Measurements from ENCODE around the gene ATP6V1C2.

Gene ATP6V1C2

GRCh38 chr2:10733566-10733925 lies 12.1 kb downstream of the ATP6V1C2 start:
- H2BK120ac ChIP-seq (ENCODE audit: insufficient read depth, low read length, poor library complexity), result no peak overlapping the region
- H3K4me1 ChIP-seq (ENCODE audit: control insufficient read depth in 1 of 2, insufficient read depth in 2 of 2, low read length in 2 of 2), result peaks cover 9 to 11% of the 10 kb centered on the region in 2 experiments
- no peak overlapping the region for H2AFZ ChIP-seq (ENCODE audit: insufficient read depth, low read length, poor library complexity)
- H3K27me3 ChIP-seq (ENCODE audit: insufficient read depth, low read length), result no peaks in the 10 kb centered on the region
- no peak overlapping the region for H2BK5ac ChIP-seq (ENCODE audit: low read depth, low read length, poor library complexity)
- H3K18ac ChIP-seq (ENCODE audit: low read length), result no peak overlapping the region
- no peaks in the 10 kb centered on the region for H3K9me3 ChIP-seq (ENCODE audit: insufficient read depth, low read depth, low read length)
- no peak overlapping the region for H3K9ac ChIP-seq (ENCODE audit: low read length)
- no peaks in the 10 kb centered on the region for H3K36me3 ChIP-seq (ENCODE audit: control insufficient read depth in 1 of 2, insufficient read depth in 2 of 2, low read length in 2 of 2)
- no peak overlapping the region for H3K27ac ChIP-seq (ENCODE audit: low read depth, low read length)
- no peak overlapping the region for H3K14ac ChIP-seq (ENCODE audit: low read length)
- H3K4me2 ChIP-seq (ENCODE audit: low read length), result no peak overlapping the region
- no peak overlapping the region for H3K4ac ChIP-seq (ENCODE audit: low read depth, low read length)
- H3K79me2 ChIP-seq (ENCODE audit: control insufficient read depth, insufficient read depth, low read length, poor library complexity), result no peaks in the 10 kb centered on the region
- no peak overlapping the region for H3K23ac ChIP-seq (ENCODE audit: low read length)
- H2BK12ac ChIP-seq (ENCODE audit: low read length), result no peak overlapping the region
- no peak overlapping the region for H4K91ac ChIP-seq (ENCODE audit: low read depth, low read length)
- DNase-seq, result no peak
- H3K79me1 ChIP-seq (ENCODE audit: low read length), result peaks cover 6% of the 10 kb centered on the region
- no peak overlapping the region for H4K8ac ChIP-seq (ENCODE audit: low read depth, low read length)
- no peak overlapping the region for H4K12ac ChIP-seq (ENCODE audit: low read depth, low read length)
- no peak overlapping the region for H3K4me3 ChIP-seq (ENCODE audit: low read depth, low read length)
- H2AK5ac ChIP-seq (ENCODE audit: low read length), result no peak overlapping the region
- no CpG with 5 or more reads among the region's 6 CpGs for WGBS (ENCODE audit: extremely low coverage, insufficient coverage, insufficient read length)

- no CpG with 5 or more reads among the region's 5 CpGs for WGBS (ENCODE audit: extremely low coverage, insufficient coverage, insufficient read length)
- Histone ChIP-seq H3K9me3 (ENCODE audit: insufficient read depth, low read depth, low read length) (no peaks in the 10 kb centered on the region), H4K91ac (ENCODE audit: low read depth, low read length) (no peak overlapping the region), H3K27me3 (ENCODE audit: insufficient read depth, low read length) (no peaks in the 10 kb centered on the region), H3K4me1 (ENCODE audit: control insufficient read depth in 1 of 2, insufficient read depth in 2 of 2, low read length in 2 of 2) (peaks cover 11 to 13% of the 10 kb centered on the region in 2 experiments), H3K79me2 (ENCODE audit: control insufficient read depth, insufficient read depth, low read length, poor library complexity) (no peaks in the 10 kb centered on the region), H4K8ac (ENCODE audit: low read depth, low read length) (peak overlapping the region; percentile 9), H3K79me1 (ENCODE audit: low read length) (peaks cover 10% of the 10 kb centered on the region), H3K4me2 (ENCODE audit: low read length) (no peak overlapping the region), H3K14ac (ENCODE audit: low read length) (no peak overlapping the region), H3K23ac (ENCODE audit: low read length) (no peak overlapping the region), H3K27ac (ENCODE audit: low read depth, low read length) (no peak overlapping the region), H4K12ac (ENCODE audit: low read depth, low read length) (no peak overlapping the region), H3K4me3 (ENCODE audit: low read depth, low read length) (no peak overlapping the region), H2BK120ac (ENCODE audit: insufficient read depth, low read length, poor library complexity) (no peak overlapping the region), H2BK5ac (ENCODE audit: low read depth, low read length, poor library complexity) (no peak overlapping the region), H3K4ac (ENCODE audit: low read depth, low read length) (no peak overlapping the region), H3K9ac (ENCODE audit: low read length) (no peak overlapping the region), H2AK5ac (ENCODE audit: low read length) (no peak overlapping the region), H2BK12ac (ENCODE audit: low read length) (no peak overlapping the region), H3K18ac (ENCODE audit: low read length) (no peak overlapping the region), H2AFZ (ENCODE audit: insufficient read depth, low read length, poor library complexity) (no peak overlapping the region), H3K36me3 (ENCODE audit: control insufficient read depth in 1 of 2, insufficient read depth in 2 of 2, low read length in 2 of 2) (no peaks in the 10 kb centered on the region)
- DNase-seq, result no peak
These were observed 12.6 kb downstream of the ATP6V1C2 start for GRCh38 chr2:10733980-10734379.

GRCh38 chr2:10738192-10738591 lies 16.8 kb downstream of the ATP6V1C2 start:
- H3K4me3 ChIP-seq (ENCODE audit: low read depth, low read length), result no peak overlapping the region
- H3K36me3 ChIP-seq (ENCODE audit: control insufficient read depth in 1 of 2, insufficient read depth in 2 of 2, low read length in 2 of 2), result no peaks in the 10 kb centered on the region
- no peak overlapping the region for H3K18ac ChIP-seq (ENCODE audit: low read length)
- H4K91ac ChIP-seq (ENCODE audit: low read depth, low read length), result peak overlapping the region; percentile 90
- H2AK5ac ChIP-seq (ENCODE audit: low read length), result no peak overlapping the region
- H2BK120ac ChIP-seq (ENCODE audit: insufficient read depth, low read length, poor library complexity), result peak overlapping the region; percentile 74
- peak overlapping the region; percentile 14 for H3K14ac ChIP-seq (ENCODE audit: low read length)
- H3K23ac ChIP-seq (ENCODE audit: low read length), result no peak overlapping the region
- H4K8ac ChIP-seq (ENCODE audit: low read depth, low read length), result peak overlapping the region; percentile 11
- peak overlapping the region; percentile 83 for H2BK12ac ChIP-seq (ENCODE audit: low read length)
- H4K12ac ChIP-seq (ENCODE audit: low read depth, low read length), result no peak overlapping the region
- no peaks in the 10 kb centered on the region for H3K9me3 ChIP-seq (ENCODE audit: insufficient read depth, low read depth, low read length)
- H3K27ac ChIP-seq (ENCODE audit: low read depth, low read length), result peak overlapping the region; percentile 30
- H3K79me2 ChIP-seq (ENCODE audit: control insufficient read depth, insufficient read depth, low read length, poor library complexity), result no peaks in the 10 kb centered on the region
- no peak overlapping the region for H3K9ac ChIP-seq (ENCODE audit: low read length)
- peaks cover 23 to 27% of the 10 kb centered on the region in 2 experiments for H3K4me1 ChIP-seq (ENCODE audit: control insufficient read depth in 1 of 2, insufficient read depth in 2 of 2, low read length in 2 of 2)
- WGBS (ENCODE audit: extremely low coverage, insufficient coverage, insufficient read length), result no CpG with 5 or more reads among the region's 6 CpGs
- peaks cover 15% of the 10 kb centered on the region for H3K79me1 ChIP-seq (ENCODE audit: low read length)
- no peak overlapping the region for H2AFZ ChIP-seq (ENCODE audit: insufficient read depth, low read length, poor library complexity)
- H2BK5ac ChIP-seq (ENCODE audit: low read depth, low read length, poor library complexity), result peak overlapping the region; percentile 89
- H3K4ac ChIP-seq (ENCODE audit: low read depth, low read length), result no peak overlapping the region
- DNase-seq, result peak; percentile 93 to 98
- H3K27me3 ChIP-seq (ENCODE audit: insufficient read depth, low read length), result no peaks in the 10 kb centered on the region
- H3K4me2 ChIP-seq (ENCODE audit: low read length), result no peak overlapping the region

GRCh38 chr2:10740226-10740625 lies 18.8 kb downstream of the ATP6V1C2 start:
- Histone ChIP-seq H4K8ac (ENCODE audit: low read depth, low read length) (peak overlapping the region; percentile 29), H3K14ac (ENCODE audit: low read length) (peak overlapping the region; percentile 27), H3K4me1 (ENCODE audit: control insufficient read depth in 1 of 2, insufficient read depth in 2 of 2, low read length in 2 of 2) (peaks cover 17 to 24% of the 10 kb centered on the region in 2 experiments), H2AFZ (ENCODE audit: insufficient read depth, low read length, poor library complexity) (no peak overlapping the region), H3K4ac (ENCODE audit: low read depth, low read length) (no peak overlapping the region), H3K36me3 (ENCODE audit: control insufficient read depth in 1 of 2, insufficient read depth in 2 of 2, low read length in 2 of 2) (no peaks in the 10 kb centered on the region), H4K12ac (ENCODE audit: low read depth, low read length) (no peak overlapping the region), H3K23ac (ENCODE audit: low read length) (no peak overlapping the region), H3K4me3 (ENCODE audit: low read depth, low read length) (no peak overlapping the region), H2AK5ac (ENCODE audit: low read length) (no peak overlapping the region), H3K9me3 (ENCODE audit: insufficient read depth, low read depth, low read length) (no peaks in the 10 kb centered on the region), H4K91ac (ENCODE audit: low read depth, low read length) (peak overlapping the region; percentile 65), H3K79me1 (ENCODE audit: low read length) (peaks cover 15% of the 10 kb centered on the region), H2BK5ac (ENCODE audit: low read depth, low read length, poor library complexity) (peak overlapping the region; percentile 42), H3K4me2 (ENCODE audit: low read length) (no peak overlapping the region), H3K27ac (ENCODE audit: low read depth, low read length) (peak overlapping the region; percentile 40), H3K18ac (ENCODE audit: low read length) (no peak overlapping the region), H3K27me3 (ENCODE audit: insufficient read depth, low read length) (no peaks in the 10 kb centered on the region), H2BK120ac (ENCODE audit: insufficient read depth, low read length, poor library complexity) (peak overlapping the region; percentile 27), H3K9ac (ENCODE audit: low read length) (no peak overlapping the region), H2BK12ac (ENCODE audit: low read length) (no peak overlapping the region), H3K79me2 (ENCODE audit: control insufficient read depth, insufficient read depth, low read length, poor library complexity) (no peaks in the 10 kb centered on the region)
- DNase-seq, result peak; percentile 25 to 38
- no CpG with 5 or more reads among the region's 3 CpGs for WGBS (ENCODE audit: extremely low coverage, insufficient coverage, insufficient read length)

All from trophoblast cell (in vitro differentiated cells and primary cell).